Neural cell (in vitro differentiated cells): ENCODE measurements around the gene EXOC4. TPM values are rescaled to one million over a fixed set of nuclear protein-coding genes. Genes with fewer than 3 reads are reported as not detected.

Experiments
- H2AFZ ChIP-seq: fragments of 200-600, 300-800 bp; sonication (generic), shearing (Covaris generic); 2 replicates; pipeline ENCODE4 v1.6.0; 2014; ENCODE audit warnings: low read depth, mild to moderate bottlenecking, antibody characterized with exemption, low read length, moderate library complexity
- H3F3A ChIP-seq: fragments of 200-600 bp; shearing (Covaris generic); 2 replicates; pipeline ENCODE4 v1.6.1; 2016; ENCODE audit warnings: mild to moderate bottlenecking, moderate library complexity, mixed read lengths, antibody characterized with exemption, low read length; ENCODE audit not compliant: insufficient read depth, poor library complexity, severe bottlenecking
- H3K27ac ChIP-seq: fragments of 200-600, 300-800 bp; sonication (generic), shearing (Covaris generic); 2 replicates; pipeline ENCODE4 v1.5.1; 2014; ENCODE audit warnings: mild to moderate bottlenecking, low read length, moderate library complexity
- H3K27me3 ChIP-seq: fragments of 300-800, 200-600 bp; sonication (generic), shearing (Covaris generic); 2 replicates; pipeline ENCODE4 v1.6.0; 2014; ENCODE audit warnings: mild to moderate bottlenecking, low read depth, low read length, moderate library complexity; ENCODE audit not compliant: insufficient read depth
- H3K36me3 ChIP-seq: fragments of 300-800, 200-600 bp; sonication (generic), shearing (Covaris generic); 2 replicates; pipeline ENCODE4 v1.5.1; 2014; ENCODE audit warnings: mild to moderate bottlenecking, antibody characterized with exemption, low read length, moderate library complexity; ENCODE audit not compliant: insufficient read depth
- H3K4me2 ChIP-seq: fragments of 300-800, 200-600 bp; sonication (generic), shearing (Covaris generic); 2 replicates; pipeline ENCODE4 v1.6.0; 2014; ENCODE audit warnings: mild to moderate bottlenecking, low read length
- H3K4me3 ChIP-seq: fragments of 300-800, 200-600 bp; sonication (generic), shearing (Covaris generic); 2 replicates; pipeline ENCODE4 v1.5.1; 2014; ENCODE audit warnings: mild to moderate bottlenecking, low read length, moderate library complexity
- H3K79me2 ChIP-seq: fragments of 200-600 bp; shearing (Covaris generic); replicated peaks from 2 replicates; pipeline ENCODE4 v1.6.0; 2014; ENCODE audit warnings: mild to moderate bottlenecking, low read length, moderate library complexity; ENCODE audit not compliant: insufficient read depth
- H3K9ac ChIP-seq: fragments of 300-800, 200-600 bp; sonication (generic), shearing (Covaris generic); 2 replicates; pipeline ENCODE4 v1.6.1; 2016; ENCODE audit warnings: mild to moderate bottlenecking, low read length, mixed read lengths
- H3K9me2 ChIP-seq: fragments of 200-600 bp; shearing (Covaris generic); 2 replicates; pipeline ENCODE4 v1.6.1; 2016; ENCODE audit warnings: mild to moderate bottlenecking, low read length, mixed read lengths; ENCODE audit not compliant: insufficient read depth
- H3K9me3 ChIP-seq: fragments of 200-600, 300-800 bp; sonication (generic), shearing (Covaris generic); 2 replicates; pipeline ENCODE4 v1.6.1; 2016; ENCODE audit warnings: mild to moderate bottlenecking, mixed run types, low read length, moderate library complexity, mixed read lengths
- H4K20me1 ChIP-seq: fragments of 200-600 bp; shearing (Covaris generic); 2 replicates; pipeline ENCODE4 v1.6.1; 2016; ENCODE audit warnings: mild to moderate bottlenecking, mixed run types; ENCODE audit not compliant: insufficient read depth
- CTCF ChIP-seq: fragments of 450-650 bp; IDR thresholded peaks from 2 replicates; pipeline ENCODE4 v1.5.1; 2014; ENCODE audit warnings: antibody characterized with exemption, mild to moderate bottlenecking, moderate library complexity; ENCODE audit not compliant: poor library complexity, severe bottlenecking
- EP300 ChIP-seq: fragments of 450-650 bp; conservative IDR thresholded peaks from 2 replicates; pipeline ENCODE4 v1.6.1; 2014; ENCODE audit warnings: antibody characterized with exemption, mild to moderate bottlenecking, moderate library complexity; ENCODE audit not compliant: poor library complexity, severe bottlenecking
- EZH2 ChIP-seq: fragments of 200-600, 300-800 bp; shearing (Covaris generic), sonication (generic); IDR thresholded peaks from 2 replicates; pipeline ENCODE4 v1.6.1; 2014; ENCODE audit warnings: antibody characterized with exemption, low read length, borderline replicate concordance, mild to moderate bottlenecking; ENCODE audit not compliant: insufficient read depth, poor library complexity, severe bottlenecking
- MXI1 ChIP-seq: fragments of 450-650 bp; conservative IDR thresholded peaks from 2 replicates; pipeline ENCODE4 v1.6.1; 2014; ENCODE audit warnings: antibody characterized with exemption, mild to moderate bottlenecking; ENCODE audit not compliant: poor library complexity, severe bottlenecking
- POLR2AphosphoS5 ChIP-seq: IDR thresholded peaks from 2 replicates; pipeline ENCODE4 v1.6.1; 2012
- RAD21 ChIP-seq: fragments of 450-650 bp; conservative IDR thresholded peaks from 2 replicates; pipeline ENCODE4 v1.6.1; 2014; ENCODE audit warnings: antibody characterized with exemption, mild to moderate bottlenecking, moderate library complexity
- REST ChIP-seq: IDR thresholded peaks from 2 replicates; pipeline ENCODE4 v1.6.1; 2012; ENCODE audit warnings: borderline replicate concordance
- SMC3 ChIP-seq: fragments of 450-650 bp; conservative IDR thresholded peaks from 2 replicates; pipeline ENCODE4 v1.6.1; 2014; ENCODE audit warnings: antibody characterized with exemption, mild to moderate bottlenecking, moderate library complexity; ENCODE audit not compliant: poor library complexity
- TAF1 ChIP-seq: IDR thresholded peaks from 2 replicates; pipeline ENCODE4 v1.6.1; 2012; ENCODE audit warnings: low read depth
- polyA plus RNA-seq: library from polyadenylated mRNA; depleted of rRNA; stranded (reverse); fragments of >200 nt; gene quantifications from 2 replicates; pipeline ENCODE4 v1.2.3, GENCODE V29; 2014

EXOC4 gene
- polyA plus RNA-seq, 1 donor from 2014 or later: 36.5 TPM

GRCh38 chr7:133561396-133561795 is 308.5 kb downstream of the EXOC4 start:
- no peak overlapping the region for H2AFZ ChIP-seq
- no peaks in the 10 kb centered on the region for H3K9me2 ChIP-seq
- no peaks in the 10 kb centered on the region for H3K27me3 ChIP-seq
- H3F3A ChIP-seq: no peaks in the 10 kb centered on the region
- no peak for TF ChIP-seq MXI1
- no peak for TF ChIP-seq EZH2
- TF ChIP-seq SMC3: no peak
- no peak for TF ChIP-seq REST
- no peaks in the 10 kb centered on the region for H3K79me2 ChIP-seq
- no peak overlapping the region for H3K4me2 ChIP-seq
- H3K27ac ChIP-seq: no peak overlapping the region
- H4K20me1 ChIP-seq: no peaks in the 10 kb centered on the region
- no peaks in the 10 kb centered on the region for H3K9me3 ChIP-seq
- H3K9ac ChIP-seq: no peak overlapping the region
- H3K4me3 ChIP-seq: no peak overlapping the region
- no peaks in the 10 kb centered on the region for H3K36me3 ChIP-seq

GRCh38 chr7:133562621-133563020 is 309.7 kb downstream of the EXOC4 start:
- Histone ChIP-seq H3K9me3 (no peaks in the 10 kb centered on the region), H3K27ac (no peak overlapping the region), H3K36me3 (no peaks in the 10 kb centered on the region), H3K79me2 (no peaks in the 10 kb centered on the region), H3K4me3 (no peak overlapping the region), H3K27me3 (no peaks in the 10 kb centered on the region), H3K4me2 (no peak overlapping the region), H2AFZ (no peak overlapping the region), H3F3A (no peaks in the 10 kb centered on the region), H3K9me2 (no peaks in the 10 kb centered on the region), H3K9ac (no peak overlapping the region), H4K20me1 (no peaks in the 10 kb centered on the region)
- TF ChIP-seq MXI1 (no peak), POLR2AphosphoS5 (no peak), SMC3 (no peak), RAD21 (no peak), CTCF (no peak), REST (no peak), TAF1 (no peak), EZH2 (no peak), EP300 (no peak)
